SK-N-SH treated with all-trans-retinoic acid at 6 μM for 48 hours (cell line): ENCODE measurements around the gene DEFB123.

Source experiments
- ATAC-seq: fragments of 200-7000 bp; cut with Tn5 transposase; 3 replicates; pipeline ENCODE4 v1.9.1; 2020; ENCODE audit warnings: mild to moderate bottlenecking, moderate library complexity
- ARNTL ChIP-seq: fragments of 450-650 bp; formaldehyde crosslinking; IDR thresholded peaks from 2 replicates; pipeline ENCODE4 v1.5.0; 2020; ENCODE audit warnings: low read depth, mild to moderate bottlenecking, moderate library complexity, borderline replicate concordance
- CREB5 ChIP-seq: fragments of 250-450 bp; sonication (Bioruptor Pico); IDR thresholded peaks from 2 replicates; pipeline ENCODE4 v1.5.1; 2020; ENCODE audit warnings: low read depth, mild to moderate bottlenecking, moderate library complexity
- CSDC2 ChIP-seq: fragments of 250-450 bp; sonication (Bioruptor Pico); IDR thresholded peaks from 2 replicates; pipeline ENCODE4 v1.5.0; 2020; ENCODE audit warnings: mild to moderate bottlenecking, moderate library complexity
- ESRRG ChIP-seq: fragments of 250-450 bp; sonication (Bioruptor Pico); IDR thresholded peaks from 2 replicates; pipeline ENCODE4 v1.6.1; 2021; ENCODE audit warnings: mild to moderate bottlenecking
- GLIS3 ChIP-seq: fragments of 250-450 bp; sonication (Bioruptor Pico); IDR thresholded peaks from 2 replicates; pipeline ENCODE4 v1.5.0; 2020; ENCODE audit warnings: mild to moderate bottlenecking, moderate library complexity
- ISL1 ChIP-seq: fragments of 250-450 bp; sonication (Bioruptor Pico); IDR thresholded peaks from 2 replicates; pipeline ENCODE4 v2.1.2; 2022; ENCODE audit warnings: mild to moderate bottlenecking, moderate library complexity
- PPARA ChIP-seq: fragments of 250-450 bp; sonication (Bioruptor Pico); IDR thresholded peaks from 2 replicates; pipeline ENCODE4 v1.5.0; 2020; ENCODE audit warnings: mild to moderate bottlenecking, borderline replicate concordance
- SNAI2 ChIP-seq: fragments of 250-450 bp; sonication (Bioruptor Pico); IDR thresholded peaks from 2 replicates; pipeline ENCODE4 v1.5.0; 2020; ENCODE audit warnings: mild to moderate bottlenecking, moderate library complexity
- TSHZ2 ChIP-seq: fragments of 250-450 bp; sonication (Bioruptor Pico); IDR thresholded peaks from 2 replicates; pipeline ENCODE4 v1.5.0; 2020; ENCODE audit warnings: mild to moderate bottlenecking, moderate library complexity
- ZFP3 ChIP-seq: fragments of 250-450 bp; sonication (Bioruptor Pico); IDR thresholded peaks from 2 replicates; pipeline ENCODE4 v1.5.0; 2020; ENCODE audit warnings: mild to moderate bottlenecking, moderate library complexity
- ZFP30 ChIP-seq: fragments of 450-650 bp; formaldehyde crosslinking; IDR thresholded peaks from 2 replicates; pipeline ENCODE4 v1.5.0; 2022; ENCODE audit warnings: mild to moderate bottlenecking, moderate library complexity
- ZNF70 ChIP-seq: fragments of 450-650 bp; formaldehyde crosslinking; IDR thresholded peaks from 2 replicates; pipeline ENCODE4 v1.5.0; 2020; ENCODE audit warnings: mild to moderate bottlenecking, moderate library complexity
- ZNF8 ChIP-seq: fragments of 450-650 bp; formaldehyde crosslinking; IDR thresholded peaks from 2 replicates; pipeline ENCODE4 v1.5.0; 2020; ENCODE audit warnings: mild to moderate bottlenecking, moderate library complexity
- TF ChIP-seq, protein P1 (sequence below): fragments of 250-450 bp; sonication (Bioruptor Pico); IDR thresholded peaks from 2 replicates; pipeline ENCODE4 v1.5.1; 2021; ENCODE audit warnings: mild to moderate bottlenecking, moderate library complexity
- TF ChIP-seq, protein P2 (sequence below): fragments of 250-450 bp; sonication (Bioruptor Pico); IDR thresholded peaks from 2 replicates; pipeline ENCODE4 v1.8.0; 2021; ENCODE audit warnings: low read depth, mild to moderate bottlenecking, moderate library complexity, borderline replicate concordance

Gene DEFB123

DNA sequence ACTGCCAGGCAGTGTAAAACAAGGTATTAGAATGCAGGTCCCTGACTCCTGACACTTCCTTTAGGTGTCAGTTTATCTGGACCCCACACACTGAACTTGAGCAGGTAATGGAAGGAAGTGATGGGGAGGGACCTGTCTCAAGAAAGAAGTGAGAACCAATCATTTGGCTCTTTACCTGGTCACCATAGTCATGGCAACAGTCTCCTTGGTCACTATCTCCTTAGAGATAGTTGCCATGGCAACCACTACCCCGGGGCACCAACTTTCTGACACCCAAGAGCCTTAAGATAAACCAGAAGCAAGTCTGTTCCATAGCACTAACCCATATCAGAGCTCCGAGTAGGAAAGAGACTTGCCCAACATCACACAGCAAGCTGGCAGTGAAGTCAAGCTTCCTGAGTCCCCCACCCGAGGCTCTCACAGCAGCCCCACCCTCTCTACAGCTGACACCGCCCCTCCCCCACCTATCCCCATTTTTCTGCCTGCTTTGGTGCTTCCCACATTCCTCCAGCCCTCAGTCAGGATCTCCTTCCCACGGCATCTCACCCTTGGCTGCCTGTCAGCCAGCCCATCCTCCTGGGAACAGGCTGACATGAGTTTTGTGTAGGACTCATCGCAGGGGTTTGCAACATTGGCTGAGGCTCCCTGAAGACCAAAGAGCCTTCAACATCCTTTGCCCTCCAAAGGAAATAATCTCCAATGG, 57.6 kb downstream of the DEFB123 start:
- ATAC-seq = no peak
- TF ChIP-seq, protein P1, sequence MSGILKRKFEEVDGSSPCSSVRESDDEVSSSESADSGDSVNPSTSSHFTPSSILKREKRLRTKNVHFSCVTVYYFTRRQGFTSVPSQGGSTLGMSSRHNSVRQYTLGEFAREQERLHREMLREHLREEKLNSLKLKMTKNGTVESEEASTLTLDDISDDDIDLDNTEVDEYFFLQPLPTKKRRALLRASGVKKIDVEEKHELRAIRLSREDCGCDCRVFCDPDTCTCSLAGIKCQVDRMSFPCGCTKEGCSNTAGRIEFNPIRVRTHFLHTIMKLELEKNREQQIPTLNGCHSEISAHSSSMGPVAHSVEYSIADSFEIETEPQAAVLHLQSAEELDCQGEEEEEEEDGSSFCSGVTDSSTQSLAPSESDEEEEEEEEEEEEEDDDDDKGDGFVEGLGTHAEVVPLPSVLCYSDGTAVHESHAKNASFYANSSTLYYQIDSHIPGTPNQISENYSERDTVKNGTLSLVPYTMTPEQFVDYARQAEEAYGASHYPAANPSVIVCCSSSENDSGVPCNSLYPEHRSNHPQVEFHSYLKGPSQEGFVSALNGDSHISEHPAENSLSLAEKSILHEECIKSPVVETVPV = no peak
- TF ChIP-seq PPARA (CRISPR knock-in tag) = no peak
- TF ChIP-seq GLIS3 (CRISPR knock-in tag) = no peak
- no peak for TF ChIP-seq ISL1
- TF ChIP-seq ZFP3 (CRISPR knock-in tag) = no peak
- no peak for TF ChIP-seq SNAI2
- no peak for TF ChIP-seq ZNF8 (CRISPR knock-in tag)
- TF ChIP-seq TSHZ2 = no peak
- no peak for TF ChIP-seq CREB5 (CRISPR knock-in tag)
- no peak for TF ChIP-seq ZNF70 (CRISPR knock-in tag)
- TF ChIP-seq CSDC2 (CRISPR knock-in tag) = no peak
- TF ChIP-seq ESRRG = no peak
- no peak for TF ChIP-seq ARNTL
- TF ChIP-seq, protein P2, sequence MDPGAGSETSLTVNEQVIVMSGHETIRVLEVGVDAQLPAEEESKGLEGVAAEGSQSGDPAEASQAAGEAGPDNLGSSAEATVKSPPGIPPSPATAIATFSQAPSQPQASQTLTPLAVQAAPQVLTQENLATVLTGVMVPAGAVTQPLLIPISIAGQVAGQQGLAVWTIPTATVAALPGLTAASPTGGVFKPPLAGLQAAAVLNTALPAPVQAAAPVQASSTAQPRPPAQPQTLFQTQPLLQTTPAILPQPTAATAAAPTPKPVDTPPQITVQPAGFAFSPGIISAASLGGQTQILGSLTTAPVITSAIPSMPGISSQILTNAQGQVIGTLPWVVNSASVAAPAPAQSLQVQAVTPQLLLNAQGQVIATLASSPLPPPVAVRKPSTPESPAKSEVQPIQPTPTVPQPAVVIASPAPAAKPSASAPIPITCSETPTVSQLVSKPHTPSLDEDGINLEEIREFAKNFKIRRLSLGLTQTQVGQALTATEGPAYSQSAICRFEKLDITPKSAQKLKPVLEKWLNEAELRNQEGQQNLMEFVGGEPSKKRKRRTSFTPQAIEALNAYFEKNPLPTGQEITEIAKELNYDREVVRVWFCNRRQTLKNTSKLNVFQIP (CRISPR knock-in tag) = no peak
- no peak for TF ChIP-seq ZFP30 (CRISPR knock-in tag)
